GM18526 (cell line): ENCODE results near the gene PIP4K2A.

ENCODE experiments used
- POLR2A ChIP-seq: IDR thresholded peaks from 3 replicates; pipeline ENCODE4 v1.6.1; 2011; ENCODE audit not compliant: insufficient read length; ENCODE audit errors: extremely low read depth

Gene PIP4K2A

GRCh38 chr10:22560913-22561239, 153.5 kb downstream of the PIP4K2A start:
- no peak for TF ChIP-seq POLR2A

- no peak for TF ChIP-seq POLR2A
Measured at GRCh38 chr10:22560096-22560912, 154.1 kb downstream of the PIP4K2A start.

GRCh38 chr10:22557321-22557720, 157.1 kb downstream of the PIP4K2A start:
- no peak for TF ChIP-seq POLR2A

- no peak for TF ChIP-seq POLR2A
Measured at GRCh38 chr10:22556774-22557173, 157.6 kb downstream of the PIP4K2A start.

GRCh38 chr10:22554461-22555182, 159.8 kb downstream of the PIP4K2A start:
- TF ChIP-seq POLR2A, result no peak

- no peak for TF ChIP-seq POLR2A
Measured at GRCh38 chr10:22553452-22553995, 160.9 kb downstream of the PIP4K2A start.

GRCh38 chr10:22552888-22553378, 161.4 kb downstream of the PIP4K2A start:
- no peak for TF ChIP-seq POLR2A

- no peak for TF ChIP-seq POLR2A
Measured at GRCh38 chr10:22551681-22552365, 162.6 kb downstream of the PIP4K2A start.

- TF ChIP-seq POLR2A, result no peak
Measured at GRCh38 chr10:22550732-22551131, 163.6 kb downstream of the PIP4K2A start.

GRCh38 chr10:22548344-22548743, 166.0 kb downstream of the PIP4K2A start:
- TF ChIP-seq POLR2A, result no peak

- TF ChIP-seq POLR2A, result no peak
Measured at GRCh38 chr10:22545643-22546042, 168.7 kb downstream of the PIP4K2A start.

GRCh38 chr10:22544325-22545068, 169.9 kb downstream of the PIP4K2A start:
- TF ChIP-seq POLR2A, result no peak

GRCh38 chr10:22542773-22543172, 171.6 kb downstream of the PIP4K2A start:
- TF ChIP-seq POLR2A, result no peak

- TF ChIP-seq POLR2A, result no peak
Measured at GRCh38 chr10:22541900-22542299, 172.5 kb downstream of the PIP4K2A start.
